ENCODE data around the gene DENND4C.

Gene DENND4C

DNA sequence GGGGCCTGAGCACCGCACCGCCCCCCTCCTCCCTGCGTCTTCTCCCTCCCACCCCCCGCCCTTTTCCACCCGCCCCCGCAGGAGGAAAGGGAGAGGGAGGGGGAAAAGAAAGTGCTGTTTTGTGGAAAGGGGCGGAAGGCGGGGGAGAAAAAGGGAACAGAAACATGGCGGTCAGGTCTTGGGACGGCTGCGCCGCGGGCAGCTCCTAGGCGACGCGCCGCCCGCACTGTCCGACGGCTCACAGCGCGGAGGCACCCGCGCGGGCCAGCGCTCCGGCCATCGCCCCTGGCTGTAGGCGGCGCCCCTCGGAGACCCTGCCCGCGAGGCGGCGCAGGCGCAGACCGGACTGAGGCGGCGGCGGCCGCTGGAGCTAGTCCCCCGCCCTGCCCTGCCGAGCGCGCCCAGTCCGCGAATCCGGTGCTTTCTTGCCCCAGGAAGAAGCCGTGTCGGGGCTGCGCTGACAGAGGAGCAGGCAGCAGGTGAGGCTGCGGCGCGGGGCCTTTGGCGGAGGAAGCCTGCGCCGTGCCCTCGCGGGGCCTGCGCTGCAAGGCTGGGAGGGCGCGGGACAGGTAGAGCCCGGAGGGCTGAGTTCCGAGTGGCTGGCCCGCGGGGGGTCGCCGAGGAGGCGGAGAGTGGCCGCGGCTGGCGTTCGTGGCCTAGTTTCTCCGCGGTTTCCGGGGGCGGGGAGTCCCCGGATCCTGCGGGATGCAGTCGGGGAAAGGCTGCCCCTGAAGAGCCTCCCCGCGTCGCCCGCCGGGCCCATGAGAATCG lies at the start of gene DENND4C:
DENND4C (plus strand) TSS at position 339 of the 771 bp plus-strand sequence. CDS start 45,482 bp downstream, outside the sequence.
- Histone ChIP-seq H3K27me3 (replicated peaks; ENCODE audit: control insufficient read depth, insufficient read depth, low read length) (no peaks in the 10 kb centered on the region), H3K36me3 (ENCODE audit: control insufficient read depth, insufficient read depth, low read length) (peaks cover 1% of the 10 kb centered on the region; the same call in 1 of the 2 replicates), H3K4me3 (replicated peaks; ENCODE audit: low read depth, low read length) (peak within 1 kb of the TSS; percentile 93)
- DNase-seq (ENCODE audit: extremely low read depth, insufficient read length) = peak; percentile 94
- TF ChIP-seq, protein P1, sequence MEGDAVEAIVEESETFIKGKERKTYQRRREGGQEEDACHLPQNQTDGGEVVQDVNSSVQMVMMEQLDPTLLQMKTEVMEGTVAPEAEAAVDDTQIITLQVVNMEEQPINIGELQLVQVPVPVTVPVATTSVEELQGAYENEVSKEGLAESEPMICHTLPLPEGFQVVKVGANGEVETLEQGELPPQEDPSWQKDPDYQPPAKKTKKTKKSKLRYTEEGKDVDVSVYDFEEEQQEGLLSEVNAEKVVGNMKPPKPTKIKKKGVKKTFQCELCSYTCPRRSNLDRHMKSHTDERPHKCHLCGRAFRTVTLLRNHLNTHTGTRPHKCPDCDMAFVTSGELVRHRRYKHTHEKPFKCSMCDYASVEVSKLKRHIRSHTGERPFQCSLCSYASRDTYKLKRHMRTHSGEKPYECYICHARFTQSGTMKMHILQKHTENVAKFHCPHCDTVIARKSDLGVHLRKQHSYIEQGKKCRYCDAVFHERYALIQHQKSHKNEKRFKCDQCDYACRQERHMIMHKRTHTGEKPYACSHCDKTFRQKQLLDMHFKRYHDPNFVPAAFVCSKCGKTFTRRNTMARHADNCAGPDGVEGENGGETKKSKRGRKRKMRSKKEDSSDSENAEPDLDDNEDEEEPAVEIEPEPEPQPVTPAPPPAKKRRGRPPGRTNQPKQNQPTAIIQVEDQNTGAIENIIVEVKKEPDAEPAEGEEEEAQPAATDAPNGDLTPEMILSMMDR (IDR thresholded peaks at IDR 0.05; ENCODE audit: insufficient read depth, low read length, poor library complexity, severe bottlenecking) = no peak

DNA sequence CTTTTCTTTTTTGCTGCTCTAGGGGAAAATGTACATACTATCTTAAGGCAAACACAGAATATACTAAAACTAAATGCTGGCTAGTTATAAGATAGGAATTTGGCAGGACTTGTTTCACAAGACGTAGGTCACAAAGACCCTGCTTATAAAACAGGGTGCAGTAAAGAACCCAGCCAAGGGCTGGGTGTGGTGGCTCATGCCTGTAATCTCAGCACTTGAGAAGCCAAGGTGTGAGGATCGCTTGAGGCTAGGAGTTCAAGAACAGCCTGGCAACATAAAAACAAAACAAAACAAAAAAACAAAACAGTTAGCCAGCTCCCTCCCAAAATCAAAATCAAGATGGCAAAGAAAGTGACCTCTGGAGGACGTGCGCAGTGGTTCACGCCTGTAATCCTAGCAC lies 49.5 kb upstream of the DENND4C start:
- H3K27me3 ChIP-seq (replicated peaks; ENCODE audit: control insufficient read depth, insufficient read depth, low read length) = no peaks in the 10 kb centered on the region
- no peaks in the 10 kb centered on the region for H3K36me3 ChIP-seq (ENCODE audit: control insufficient read depth, insufficient read depth, low read length)
- TF ChIP-seq, protein P1 (IDR thresholded peaks at IDR 0.05; ENCODE audit: insufficient read depth, low read length, poor library complexity, severe bottlenecking) = no peak
- no peak overlapping the region for H3K4me3 ChIP-seq (replicated peaks; ENCODE audit: low read depth, low read length)
- no peak for DNase-seq (ENCODE audit: extremely low read depth, insufficient read length)

DNA sequence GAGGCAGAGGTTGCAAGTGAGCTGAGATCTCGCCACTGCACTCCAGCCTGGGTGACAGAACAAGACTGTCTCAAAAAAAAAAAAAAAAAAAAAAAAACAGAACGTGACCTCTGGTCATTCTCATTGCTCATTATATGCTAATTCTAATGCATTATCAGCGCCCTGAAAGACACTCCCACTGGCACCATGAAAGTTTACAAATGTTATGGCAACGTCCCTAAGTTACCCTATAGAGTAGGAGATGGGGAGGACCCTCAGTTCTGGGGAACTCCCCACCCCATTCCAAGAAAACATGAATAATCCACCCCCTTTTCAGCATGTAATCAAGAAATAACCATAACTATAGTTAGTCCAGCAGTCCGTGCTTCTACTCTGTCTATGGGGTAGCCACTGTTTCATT lies 48.9 kb upstream of the DENND4C start:
- H3K36me3 ChIP-seq (ENCODE audit: control insufficient read depth, insufficient read depth, low read length) = no peaks in the 10 kb centered on the region
- no peak for DNase-seq (ENCODE audit: extremely low read depth, insufficient read length)
- no peak overlapping the region for H3K4me3 ChIP-seq (replicated peaks; ENCODE audit: low read depth, low read length)
- H3K27me3 ChIP-seq (replicated peaks; ENCODE audit: control insufficient read depth, insufficient read depth, low read length) = no peaks in the 10 kb centered on the region
- TF ChIP-seq, protein P1 (IDR thresholded peaks at IDR 0.05; ENCODE audit: insufficient read depth, low read length, poor library complexity, severe bottlenecking) = no peak

DNA sequence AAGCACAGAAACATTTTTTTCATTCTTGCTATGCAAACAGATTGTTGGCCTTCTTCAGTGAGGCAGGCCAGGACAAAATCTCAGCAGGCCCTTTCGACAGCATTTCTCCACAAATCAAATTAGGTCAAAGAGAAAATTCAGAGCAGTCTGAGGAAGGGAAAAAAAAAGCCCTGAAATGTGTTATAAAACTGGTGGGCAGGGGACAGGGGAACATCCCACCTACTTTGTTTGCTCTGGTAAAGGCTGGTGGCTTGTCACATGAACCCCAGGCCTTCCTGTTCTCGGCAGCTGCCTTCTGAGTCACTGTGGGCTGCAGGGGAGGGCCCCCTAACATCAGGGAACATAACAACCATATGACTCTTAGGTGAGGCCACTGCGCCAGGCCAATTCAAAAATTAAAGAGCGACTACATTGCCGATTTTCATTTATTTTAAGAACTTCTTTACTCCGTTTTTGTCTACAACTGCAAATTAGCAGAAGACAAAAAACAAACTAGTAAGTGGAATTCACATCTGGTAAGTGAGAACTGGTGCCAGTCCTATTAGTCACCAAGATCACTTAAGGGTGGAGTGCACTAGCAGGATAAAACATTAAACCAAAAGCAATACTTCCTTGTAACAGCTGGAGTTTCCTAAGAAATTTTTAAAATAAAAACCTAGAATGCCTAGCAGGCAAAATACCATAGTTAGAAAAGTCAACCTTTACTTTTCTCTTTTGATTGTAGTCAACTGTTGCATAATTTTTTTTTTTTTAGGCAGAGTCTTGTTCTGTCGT lies 46.2 kb upstream of the DENND4C start:
- no peak overlapping the region for H3K4me3 ChIP-seq (replicated peaks; ENCODE audit: low read depth, low read length)
- TF ChIP-seq, protein P1 (IDR thresholded peaks at IDR 0.05; ENCODE audit: insufficient read depth, low read length, poor library complexity, severe bottlenecking) = no peak
- no peaks in the 10 kb centered on the region for H3K36me3 ChIP-seq (ENCODE audit: control insufficient read depth, insufficient read depth, low read length)
- H3K27me3 ChIP-seq (replicated peaks; ENCODE audit: control insufficient read depth, insufficient read depth, low read length) = no peaks in the 10 kb centered on the region
- peak; percentile 53 for DNase-seq (ENCODE audit: extremely low read depth, insufficient read length)

DNA sequence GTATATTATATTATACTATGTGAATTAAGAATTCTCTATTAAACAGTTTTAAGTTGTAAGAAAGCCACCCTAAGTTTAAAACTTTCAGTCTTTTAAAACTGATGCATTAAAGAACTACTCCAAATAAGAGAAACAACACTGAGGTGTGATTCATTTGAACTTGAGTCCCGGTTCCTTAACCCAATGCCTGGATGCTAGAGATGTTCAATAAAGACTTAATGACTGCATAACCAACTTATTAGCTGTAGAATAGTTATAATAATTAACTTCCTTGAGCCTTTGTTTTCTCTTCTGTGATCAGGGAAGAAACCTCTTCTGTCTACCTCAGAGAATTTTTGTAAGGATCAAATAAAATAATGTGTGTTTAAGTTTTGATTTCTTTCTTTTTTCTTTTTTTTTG lies 45.3 kb upstream of the DENND4C start:
- no peaks in the 10 kb centered on the region for H3K36me3 ChIP-seq (ENCODE audit: control insufficient read depth, insufficient read depth, low read length)
- no peak overlapping the region for H3K4me3 ChIP-seq (replicated peaks; ENCODE audit: low read depth, low read length)
- TF ChIP-seq, protein P1 (IDR thresholded peaks at IDR 0.05; ENCODE audit: insufficient read depth, low read length, poor library complexity, severe bottlenecking) = no peak
- no peak for DNase-seq (ENCODE audit: extremely low read depth, insufficient read length)
- H3K27me3 ChIP-seq (replicated peaks; ENCODE audit: control insufficient read depth, insufficient read depth, low read length) = no peaks in the 10 kb centered on the region
